ENCODE data around the gene ZNF280D.
"Not testable (repeated sequence)": the region's sequence is repeated elsewhere in the genome, so short reads cannot be mapped to it uniquely, and the experiment has no call there.

ZNF280D gene, protein sequence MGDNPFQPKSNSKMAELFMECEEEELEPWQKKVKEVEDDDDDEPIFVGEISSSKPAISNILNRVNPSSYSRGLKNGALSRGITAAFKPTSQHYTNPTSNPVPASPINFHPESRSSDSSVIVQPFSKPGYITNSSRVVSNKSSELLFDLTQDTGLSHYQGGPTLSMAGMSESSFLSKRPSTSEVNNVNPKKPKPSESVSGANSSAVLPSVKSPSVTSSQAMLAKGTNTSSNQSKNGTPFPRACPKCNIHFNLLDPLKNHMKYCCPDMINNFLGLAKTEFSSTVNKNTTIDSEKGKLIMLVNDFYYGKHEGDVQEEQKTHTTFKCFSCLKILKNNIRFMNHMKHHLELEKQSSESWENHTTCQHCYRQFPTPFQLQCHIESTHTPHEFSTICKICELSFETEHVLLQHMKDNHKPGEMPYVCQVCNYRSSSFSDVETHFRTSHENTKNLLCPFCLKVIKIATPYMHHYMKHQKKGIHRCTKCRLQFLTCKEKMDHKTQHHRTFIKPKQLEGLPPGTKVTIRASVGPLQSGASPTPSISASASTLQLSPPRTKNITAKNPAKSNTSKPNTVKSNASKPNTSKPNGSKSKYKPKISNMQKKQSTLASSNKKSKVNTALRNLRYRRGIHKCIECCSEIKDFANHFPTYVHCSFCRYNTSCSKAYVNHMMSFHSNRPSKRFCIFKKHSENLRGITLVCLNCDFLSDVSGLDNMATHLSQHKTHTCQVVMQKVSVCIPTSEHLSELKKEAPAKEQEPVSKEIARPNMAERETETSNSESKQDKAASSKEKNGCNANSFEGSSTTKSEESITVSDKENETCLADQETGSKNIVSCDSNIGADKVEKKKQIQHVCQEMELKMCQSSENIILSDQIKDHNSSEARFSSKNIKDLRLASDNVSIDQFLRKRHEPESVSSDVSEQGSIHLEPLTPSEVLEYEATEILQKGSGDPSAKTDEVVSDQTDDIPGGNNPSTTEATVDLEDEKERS

DNA sequence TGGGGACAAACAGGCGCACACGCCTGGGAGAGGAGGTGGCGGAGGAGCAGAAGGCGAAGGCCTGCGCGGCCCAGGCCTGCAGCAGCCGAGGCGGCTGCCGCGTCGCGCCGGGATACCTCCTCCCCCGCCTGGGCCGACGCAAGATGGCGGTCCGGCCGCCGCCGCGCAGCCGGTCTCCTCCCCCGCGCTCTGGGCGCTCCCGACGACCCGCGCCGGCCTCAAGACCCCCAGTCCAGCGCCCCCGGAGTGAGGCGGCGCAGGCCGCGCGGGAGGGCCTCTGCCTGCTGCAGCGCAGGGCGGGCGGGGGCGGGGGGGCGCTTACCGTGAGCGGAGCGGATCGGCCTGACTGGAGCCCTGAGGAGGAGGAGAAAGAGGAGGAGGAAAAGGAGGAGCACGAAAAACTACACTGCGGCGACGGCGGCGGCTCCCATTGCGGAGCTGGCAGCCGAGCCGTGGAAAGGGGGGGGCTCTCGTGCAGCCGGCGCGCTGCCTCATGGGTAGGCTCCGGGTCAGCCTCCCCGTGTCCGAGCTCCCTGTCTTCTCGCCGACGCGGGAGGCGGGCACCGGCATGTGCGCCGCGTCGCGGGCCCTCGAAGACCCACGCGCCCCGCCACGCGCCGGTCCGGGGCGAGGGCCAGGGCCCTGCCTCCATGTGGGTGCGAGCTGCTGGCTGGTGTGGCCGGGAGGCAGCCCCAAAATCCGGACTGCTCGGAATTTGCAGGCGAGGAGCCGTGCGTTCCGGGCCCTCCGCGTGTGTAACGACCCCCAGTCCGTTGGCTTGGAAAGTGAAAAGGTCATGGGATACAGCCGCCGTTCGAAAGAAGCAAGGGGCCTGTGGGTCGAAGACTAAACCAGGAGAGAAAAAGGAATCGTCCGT lies at the start of gene ZNF280D:
TSS of gene ZNF280D (minus strand) at position 374 of the 877 bp plus-strand sequence. CDS start 26,400 bp downstream, outside the sequence.
- peak; percentile 75 for DNase-seq
- Mint-ChIP-seq H3K4me3 (peak within 1 kb of the TSS; percentile 88 to 98), H3K27ac (peak within 1 kb of the TSS; percentile 92), H3K27me3 (no peaks in the 10 kb centered on the region), H3K4me1 (peaks cover 17 to 28% of the 10 kb centered on the region in 2 donors), H3K9me3 (peaks cover 0 to 10% of the 10 kb centered on the region in 2 donors), H3K36me3 (peaks cover 12 to 16% of the 10 kb centered on the region in 2 donors)
- ATAC-seq (replicated peaks), result peak; percentile 89 to 91

DNA sequence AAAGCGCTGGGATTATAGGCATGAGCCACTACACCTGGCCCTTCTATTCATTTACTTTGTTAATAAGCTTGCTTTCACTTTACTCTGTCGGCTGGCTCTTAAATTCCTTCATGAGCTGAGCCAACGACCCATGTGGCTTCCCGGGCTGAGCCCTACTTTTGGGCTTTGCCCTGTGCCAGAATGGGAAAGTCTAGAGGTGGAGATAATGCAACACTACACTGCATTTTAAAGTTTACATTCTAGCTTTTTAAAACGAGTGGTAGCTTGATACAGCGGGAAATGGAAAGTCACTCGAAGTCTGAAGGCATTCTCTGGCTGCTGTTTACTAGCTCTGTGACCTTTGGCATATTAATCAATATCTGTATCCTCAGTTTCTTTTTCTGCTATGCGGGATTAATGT lies 49.0 kb upstream of the ZNF280D start:
- H3K27ac Mint-ChIP-seq, result no peak overlapping the region
- ATAC-seq (replicated peaks) (no peak), DNase-seq (no peak)
- peaks cover 4 to 6% of the 10 kb centered on the region in 2 donors for H3K9me3 Mint-ChIP-seq
- peaks cover 0 to 7% of the 10 kb centered on the region in 2 donors for H3K27me3 Mint-ChIP-seq
- H3K4me1 Mint-ChIP-seq, result peaks cover 4 to 9% of the 10 kb centered on the region in 2 donors
- H3K36me3 Mint-ChIP-seq, result peaks cover 0 to 6% of the 10 kb centered on the region in 2 donors
- no peak overlapping the region for H3K4me3 Mint-ChIP-seq

DNA sequence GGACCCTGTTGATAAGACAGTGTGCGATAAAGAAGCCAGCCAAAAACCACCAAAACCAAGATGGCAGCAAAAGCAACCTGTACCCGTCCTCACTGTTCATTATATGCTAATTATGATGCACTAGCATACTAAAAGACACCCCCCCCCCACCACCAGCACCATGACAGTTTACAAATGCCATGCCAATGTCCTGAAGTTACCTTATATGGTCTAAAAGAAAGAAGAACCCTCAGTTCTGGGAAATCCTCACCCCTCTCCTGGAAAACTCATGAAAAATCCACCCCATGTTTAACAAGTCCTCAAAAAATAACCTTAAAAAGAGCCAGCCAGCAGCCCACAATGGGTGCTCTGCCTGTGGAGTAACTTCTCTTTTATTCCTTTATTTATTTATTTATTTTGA lies 48.4 kb upstream of the ZNF280D start:
- H3K36me3 Mint-ChIP-seq, result peaks cover 0 to 6% of the 10 kb centered on the region in 2 donors
- DNase-seq (no peak), ATAC-seq (replicated peaks) (no peak)
- no peak overlapping the region for H3K4me3 Mint-ChIP-seq
- H3K9me3 Mint-ChIP-seq, result peaks cover 4 to 6% of the 10 kb centered on the region in 2 donors
- no peak overlapping the region for H3K27ac Mint-ChIP-seq
- peaks cover 4 to 9% of the 10 kb centered on the region in 2 donors for H3K4me1 Mint-ChIP-seq
- H3K27me3 Mint-ChIP-seq, result peaks cover 0 to 7% of the 10 kb centered on the region in 2 donors

DNA sequence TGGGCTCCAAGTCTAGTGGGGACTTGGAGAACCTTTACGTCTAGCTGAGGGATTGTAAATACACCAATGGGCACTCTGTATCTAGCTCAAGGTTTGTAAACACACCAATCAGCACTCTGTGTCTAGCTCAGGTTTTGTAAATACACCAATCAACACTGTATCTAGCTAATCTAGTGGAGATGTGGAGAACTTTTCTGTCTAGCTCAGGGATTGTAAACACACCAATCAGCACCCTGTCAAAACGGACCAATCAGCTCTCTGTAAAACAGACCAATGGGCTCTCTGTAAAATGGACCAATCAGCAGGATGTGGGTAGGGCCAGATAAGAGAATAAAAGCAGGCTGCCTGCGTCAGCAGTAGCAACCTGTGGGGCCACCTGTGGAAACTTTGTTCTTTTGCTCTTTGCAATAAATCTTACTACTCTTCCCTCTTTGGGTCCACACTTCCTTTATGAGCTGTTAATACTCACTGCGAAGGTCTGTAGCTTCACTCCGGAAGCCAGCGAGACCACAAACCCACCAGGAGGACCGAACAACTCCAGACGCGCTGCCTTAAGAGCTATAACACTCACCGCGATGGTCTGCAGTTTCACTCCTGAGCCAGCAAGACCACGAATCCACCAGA lies 46.9 kb upstream of the ZNF280D start:
- peak overlapping the region in 1 of 2 donors; percentile 55 for H3K4me3 Mint-ChIP-seq
- H3K9me3 Mint-ChIP-seq, H3K36me3 Mint-ChIP-seq, H3K4me1 Mint-ChIP-seq, H3K27me3 Mint-ChIP-seq, H3K27ac Mint-ChIP-seq: not testable (repeated sequence)
- DNase-seq, result peak; percentile 38
- ATAC-seq (replicated peaks), result peak; percentile 83

DNA sequence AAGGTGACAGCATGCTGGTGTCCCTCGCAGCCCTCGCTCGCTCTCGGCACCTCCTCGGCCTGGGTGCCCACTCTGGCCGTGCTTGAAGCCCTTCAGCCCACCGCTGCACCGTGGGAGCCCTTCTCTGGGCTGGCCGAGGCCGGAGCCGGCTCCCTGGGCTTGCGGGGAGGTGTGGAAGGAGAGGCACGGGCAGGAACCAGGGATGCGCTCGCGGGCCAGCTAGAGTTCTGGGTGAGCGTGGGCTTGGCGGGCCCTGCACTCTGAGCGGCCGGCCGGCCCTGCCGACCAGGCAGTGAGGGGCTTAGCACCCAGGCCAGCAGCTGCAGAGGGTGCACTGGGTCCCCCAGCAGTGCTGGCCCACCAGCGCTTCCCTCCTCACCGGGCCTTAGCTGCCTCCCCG lies 46.1 kb upstream of the ZNF280D start:
- H3K27me3 Mint-ChIP-seq; ATAC-seq (replicated peaks); H3K4me3 Mint-ChIP-seq: not testable (repeated sequence)

DNA sequence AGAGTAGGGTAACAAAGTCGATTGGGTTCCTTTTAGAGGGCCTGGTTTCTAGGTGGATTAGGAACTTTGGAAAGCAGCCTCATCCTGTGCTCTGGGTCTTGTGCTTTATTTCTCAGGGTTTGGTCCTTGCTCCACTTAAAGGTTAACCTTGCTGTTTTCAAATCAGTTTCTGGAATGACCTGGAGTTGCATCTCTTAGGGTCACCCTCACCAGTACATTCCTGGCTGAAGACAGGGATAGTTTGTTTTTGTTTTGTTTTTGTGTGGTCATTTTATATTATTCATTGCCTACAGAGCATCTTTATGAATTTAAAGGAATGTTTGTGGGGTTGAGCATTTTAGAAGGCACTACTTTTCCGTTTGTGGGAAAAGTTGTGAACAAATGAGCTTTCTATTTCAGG lies 45.5 kb upstream of the ZNF280D start:
- peaks cover 4 to 6% of the 10 kb centered on the region in 2 donors for H3K9me3 Mint-ChIP-seq
- no peak overlapping the region for H3K4me3 Mint-ChIP-seq
- H3K4me1 Mint-ChIP-seq, result peaks cover 8 to 9% of the 10 kb centered on the region in 2 donors
- H3K27ac Mint-ChIP-seq, result no peak overlapping the region
- H3K27me3 Mint-ChIP-seq, result peaks cover 0 to 7% of the 10 kb centered on the region in 2 donors
- peaks cover 0 to 6% of the 10 kb centered on the region in 2 donors for H3K36me3 Mint-ChIP-seq
- no peak for DNase-seq
- no peak for ATAC-seq (replicated peaks)

More for the DNA sequence above, 46.1 kb upstream of the ZNF280D start:
- H3K4me1 Mint-ChIP-seq, H3K9me3 Mint-ChIP-seq, H3K27ac Mint-ChIP-seq, DNase-seq, H3K36me3 Mint-ChIP-seq: not testable (repeated sequence)

DNA sequence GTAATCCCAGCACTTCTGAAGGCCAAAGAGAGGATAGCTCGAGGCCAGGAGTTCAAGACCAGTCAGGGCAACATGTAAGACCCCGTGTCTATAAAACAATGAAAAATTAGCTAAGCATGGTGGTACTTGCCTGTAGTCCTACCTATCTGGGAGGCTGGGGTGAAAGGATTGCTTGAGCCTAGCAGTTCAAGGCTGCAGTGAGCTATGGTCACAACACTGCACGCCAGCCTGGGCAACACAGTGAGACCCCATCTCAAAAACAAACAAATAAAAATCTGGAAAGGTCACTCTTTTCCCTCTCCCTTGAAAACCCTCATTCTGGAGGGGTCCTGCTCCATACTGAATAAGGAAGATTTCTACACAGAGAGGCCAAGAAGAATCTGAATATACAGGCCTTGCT lies 43.5 kb upstream of the ZNF280D start:
- no peak overlapping the region for H3K4me3 Mint-ChIP-seq
- no peak for ATAC-seq (replicated peaks)
- DNase-seq, result no peak
- no peak overlapping the region for H3K27ac Mint-ChIP-seq
- peaks cover 8 to 9% of the 10 kb centered on the region in 2 donors for H3K4me1 Mint-ChIP-seq
- peaks cover 0 to 6% of the 10 kb centered on the region in 2 donors for H3K36me3 Mint-ChIP-seq
- H3K9me3 Mint-ChIP-seq, result peaks cover 4 to 6% of the 10 kb centered on the region in 2 donors
- peaks cover 0 to 7% of the 10 kb centered on the region in 2 donors for H3K27me3 Mint-ChIP-seq

DNA sequence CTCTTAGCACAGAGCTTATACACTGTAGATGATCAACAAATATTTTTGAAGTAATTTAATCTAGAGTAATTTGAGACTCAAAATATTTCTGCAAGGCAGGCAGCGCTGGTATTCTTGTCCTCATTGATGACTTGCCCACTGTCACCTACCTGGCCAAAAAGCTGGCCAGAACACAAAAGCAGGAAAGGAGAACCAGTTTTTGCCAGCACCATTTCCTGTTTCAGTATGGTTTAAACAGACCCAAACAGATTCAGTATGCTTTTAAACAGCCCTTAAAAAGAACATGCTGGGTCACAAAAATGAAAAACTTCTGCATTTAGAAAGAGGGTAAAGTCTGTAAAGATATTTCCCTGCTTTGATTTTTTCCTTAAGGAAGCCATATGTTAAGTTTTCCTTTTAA lies 42.3 kb upstream of the ZNF280D start:
- no peak overlapping the region for H3K4me3 Mint-ChIP-seq
- no peak overlapping the region for H3K27ac Mint-ChIP-seq
- peaks cover 7% of the 10 kb centered on the region in 2 donors for H3K4me1 Mint-ChIP-seq
- peaks cover 0 to 6% of the 10 kb centered on the region in 2 donors for H3K36me3 Mint-ChIP-seq
- DNase-seq, result no peak
- no peak for ATAC-seq (replicated peaks)
- peaks cover 4% of the 10 kb centered on the region in 2 donors for H3K9me3 Mint-ChIP-seq
- peaks cover 0 to 3% of the 10 kb centered on the region in 2 donors for H3K27me3 Mint-ChIP-seq

DNA sequence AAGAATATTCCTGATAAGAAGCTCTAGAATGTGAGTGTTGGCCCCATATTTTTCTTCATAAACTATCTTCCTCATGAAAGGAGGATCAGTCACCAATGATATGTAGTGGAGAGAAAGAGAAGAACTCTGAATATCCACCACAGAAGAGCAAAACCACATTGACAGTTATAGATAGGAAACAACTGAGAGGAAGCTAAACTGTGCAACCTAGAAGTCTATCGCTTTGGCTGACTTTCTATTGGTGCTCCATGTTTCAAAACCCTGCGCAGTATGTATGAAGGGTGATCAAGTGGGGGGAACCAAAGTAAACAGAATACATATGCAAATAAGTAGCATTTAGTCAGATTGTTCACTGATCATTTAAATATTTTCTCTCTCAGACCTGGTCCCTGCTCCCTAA lies 41.0 kb upstream of the ZNF280D start:
- Mint-ChIP-seq H3K9me3 (no peaks in the 10 kb centered on the region), H3K27ac (no peak overlapping the region), H3K4me1 (peaks cover 0 to 4% of the 10 kb centered on the region in 2 donors), H3K36me3 (no peaks in the 10 kb centered on the region), H3K4me3 (no peak overlapping the region), H3K27me3 (no peaks in the 10 kb centered on the region)
- ATAC-seq (replicated peaks) (peak; percentile 29 to 42), DNase-seq (no peak)

DNA sequence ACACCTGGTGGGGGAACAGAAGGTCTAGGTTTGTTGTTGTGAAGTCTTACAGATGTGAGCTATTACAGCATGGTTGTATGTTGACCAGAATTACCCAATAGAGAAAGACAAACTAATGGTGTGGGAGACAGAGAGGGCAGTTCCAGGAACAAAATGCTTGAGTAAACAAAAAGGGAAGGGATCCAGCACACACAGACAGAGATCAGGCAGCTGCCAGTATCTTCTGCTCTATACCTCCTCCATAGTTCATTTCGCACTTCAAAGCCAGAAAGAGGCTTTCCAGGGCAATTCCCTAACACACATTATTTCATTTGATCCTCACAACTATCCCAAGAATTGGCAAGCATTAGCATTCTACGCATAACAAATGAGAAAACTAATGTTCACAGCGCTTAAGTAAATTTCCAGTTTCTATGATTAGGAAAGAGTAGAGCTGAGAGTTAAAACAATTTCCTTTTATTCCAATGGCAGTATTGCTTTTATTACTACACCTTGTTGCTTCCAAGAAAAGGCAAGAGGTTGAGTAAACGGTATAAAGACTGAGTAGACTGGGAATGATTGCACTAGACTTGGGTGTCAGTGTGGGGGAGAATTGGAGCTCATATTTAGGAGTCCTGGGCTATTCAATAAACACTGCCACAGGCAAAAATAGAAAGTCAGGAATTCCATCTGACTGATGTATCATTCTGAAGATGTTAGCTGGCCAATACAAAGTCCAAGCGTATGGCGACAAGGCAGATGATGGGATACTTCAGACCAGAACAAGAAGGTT lies 39.7 kb upstream of the ZNF280D start:
- peaks cover 0 to 4% of the 10 kb centered on the region in 2 donors for H3K4me1 Mint-ChIP-seq
- no peaks in the 10 kb centered on the region for H3K27me3 Mint-ChIP-seq
- H3K36me3 Mint-ChIP-seq, result no peaks in the 10 kb centered on the region
- no peak for DNase-seq
- no peak overlapping the region for H3K4me3 Mint-ChIP-seq
- no peak overlapping the region for H3K27ac Mint-ChIP-seq
- no peak for ATAC-seq (replicated peaks)
- H3K9me3 Mint-ChIP-seq, result no peaks in the 10 kb centered on the region

DNA sequence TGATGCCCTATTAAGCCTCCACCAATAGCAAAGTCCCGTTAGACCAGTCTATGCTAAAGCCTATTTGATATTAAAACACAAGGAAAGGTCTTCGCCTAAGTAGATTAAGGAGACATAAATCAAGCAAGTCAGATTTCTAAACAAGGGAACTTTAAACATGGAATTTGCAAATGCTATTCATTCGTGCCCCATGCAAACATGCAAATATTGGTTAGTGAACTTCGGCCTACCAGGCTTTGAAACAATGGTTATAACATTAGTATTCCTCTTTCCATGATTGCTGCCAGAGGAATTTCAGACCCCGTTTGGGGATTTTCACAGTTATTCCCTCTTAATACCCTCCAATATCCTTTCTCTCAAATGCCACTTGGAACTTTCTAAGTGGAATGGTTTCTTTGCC lies 36.9 kb upstream of the ZNF280D start:
- DNase-seq (no peak), ATAC-seq (replicated peaks) (no peak)
- H3K27ac Mint-ChIP-seq, result no peak overlapping the region
- no peak overlapping the region for H3K4me3 Mint-ChIP-seq
- H3K27me3 Mint-ChIP-seq, result no peaks in the 10 kb centered on the region
- no peaks in the 10 kb centered on the region for H3K36me3 Mint-ChIP-seq
- peaks cover 0 to 6% of the 10 kb centered on the region in 2 donors for H3K4me1 Mint-ChIP-seq
- no peaks in the 10 kb centered on the region for H3K9me3 Mint-ChIP-seq

DNA sequence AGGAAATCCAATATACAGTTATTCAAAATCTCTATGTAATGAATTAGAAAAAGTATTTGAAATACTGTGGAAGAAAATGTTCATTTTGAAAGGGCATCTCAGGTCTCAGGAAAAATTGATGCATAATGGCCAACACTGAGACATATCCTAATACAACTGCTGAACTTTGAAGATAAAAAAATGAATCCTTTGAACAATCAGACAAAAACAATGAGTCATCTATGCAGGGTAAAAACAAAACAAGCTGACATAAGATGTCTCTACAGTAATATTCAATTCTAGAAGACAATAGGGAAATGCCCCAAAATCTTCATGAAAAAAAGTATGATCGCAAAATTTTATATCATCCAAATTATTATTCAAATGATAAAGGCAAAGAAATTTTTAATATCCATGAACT lies 34.0 kb upstream of the ZNF280D start:
- Mint-ChIP-seq H3K9me3 (no peaks in the 10 kb centered on the region), H3K4me1 (peaks cover 0 to 2% of the 10 kb centered on the region in 2 donors), H3K36me3 (no peaks in the 10 kb centered on the region), H3K27ac (no peak overlapping the region), H3K4me3 (no peak overlapping the region), H3K27me3 (no peaks in the 10 kb centered on the region)
- DNase-seq (no peak), ATAC-seq (replicated peaks) (no peak)

DNA sequence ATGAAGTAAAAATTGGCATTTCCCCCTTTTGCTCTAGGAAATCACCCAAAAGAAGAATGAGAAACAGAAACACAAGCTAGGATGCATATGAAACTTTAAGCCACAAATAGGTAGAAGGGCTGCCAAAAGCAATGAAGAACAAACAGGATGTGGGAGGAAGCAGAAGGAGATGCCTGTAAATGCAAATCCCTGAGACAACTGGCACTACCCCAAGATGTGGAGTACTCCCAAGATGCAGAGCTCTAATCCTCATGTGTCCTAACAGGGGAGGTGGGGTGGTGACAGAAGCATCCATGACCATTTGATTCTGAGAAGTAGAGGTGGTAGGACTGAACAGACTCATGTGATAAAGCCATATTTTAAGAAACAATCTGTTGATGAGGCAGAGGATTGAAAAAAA lies 31.9 kb upstream of the ZNF280D start:
- peaks cover 0 to 2% of the 10 kb centered on the region in 2 donors for H3K4me1 Mint-ChIP-seq
- H3K4me3 Mint-ChIP-seq, result no peak overlapping the region
- H3K27ac Mint-ChIP-seq, result no peak overlapping the region
- DNase-seq (no peak), ATAC-seq (replicated peaks) (no peak)
- no peaks in the 10 kb centered on the region for H3K36me3 Mint-ChIP-seq
- H3K9me3 Mint-ChIP-seq, result no peaks in the 10 kb centered on the region
- no peaks in the 10 kb centered on the region for H3K27me3 Mint-ChIP-seq
